CD4-positive, alpha-beta T cell treated with Interleukin-1 beta for 1 hour (primary cell): ENCODE data around the gene CHD5.

Experiments used
- DNase-seq, 2 donors: peaks; one replicate each; pipeline ENCODE4 v3.0.0-alpha.2; 2020 to 2022

CHD5 gene

GRCh38 chr1:6151291-6151822 is 28.8 kb downstream of the CHD5 start:
- no peak for DNase-seq

- DNase-seq: no peak
Measured at GRCh38 chr1:6150006-6150938, 29.8 kb downstream of the CHD5 start.

- no peak for DNase-seq
Measured at GRCh38 chr1:6149597-6149996, 30.5 kb downstream of the CHD5 start.

GRCh38 chr1:6148497-6149241 is 31.5 kb downstream of the CHD5 start:
- peak; percentile 67 for DNase-seq

- DNase-seq: no peak
Measured at GRCh38 chr1:6145864-6146410, 34.2 kb downstream of the CHD5 start.

- DNase-seq: no peak
Measured at GRCh38 chr1:6145396-6145750, 34.7 kb downstream of the CHD5 start.

GRCh38 chr1:6144647-6145395 is 35.3 kb downstream of the CHD5 start:
- no peak for DNase-seq

- DNase-seq: no peak
Measured at GRCh38 chr1:6144175-6144574, 35.9 kb downstream of the CHD5 start.

- DNase-seq: no peak
Measured at GRCh38 chr1:6143395-6143794, 36.7 kb downstream of the CHD5 start.

GRCh38 chr1:6142734-6143133 is 37.4 kb downstream of the CHD5 start:
- no peak for DNase-seq

- no peak for DNase-seq
Measured at GRCh38 chr1:6142036-6142621, 38.0 kb downstream of the CHD5 start.

GRCh38 chr1:6141592-6141991 is 38.5 kb downstream of the CHD5 start:
- no peak for DNase-seq

- no peak for DNase-seq
Measured at GRCh38 chr1:6140413-6140812, 39.7 kb downstream of the CHD5 start.

- DNase-seq: no peak
Measured at GRCh38 chr1:6137758-6138157, 42.4 kb downstream of the CHD5 start.

- DNase-seq: no peak
Measured at GRCh38 chr1:6136516-6137220, 43.5 kb downstream of the CHD5 start.

- no peak for DNase-seq
Measured at GRCh38 chr1:6134741-6135510, 45.2 kb downstream of the CHD5 start.

- no peak for DNase-seq
Measured at GRCh38 chr1:6134206-6134605, 45.9 kb downstream of the CHD5 start.

GRCh38 chr1:6133146-6133895 is 46.8 kb downstream of the CHD5 start:
- DNase-seq: no peak

- no peak for DNase-seq
Measured at GRCh38 chr1:6131561-6131960, 48.6 kb downstream of the CHD5 start.

GRCh38 chr1:6130596-6130995 is 49.5 kb downstream of the CHD5 start:
- DNase-seq: no peak
